Posterior vena cava (tissue), 2 donors: ENCODE measurements around the gene LENEP. TPM values are rescaled to one million over a fixed set of nuclear protein-coding genes. Genes with fewer than 3 reads are reported as not detected.
A peak's percentile ranks its signal among the peaks of the same experiment; 100 is the strongest.

ENCODE experiments used
- DNase-seq: peaks from one replicate; pipeline ENCODE4 v3.0.0-alpha.2; 2020; ENCODE audit warnings: low spot score
- intact Hi-C, 2 donors: fragments of 100-400 bp; cut with DNase I; formaldehyde crosslinking; loops; one replicate each; pipeline versions ENCODE4 v1.14.1 to v1.14.2; 2022 to 2023
- total RNA-seq, 2 donors: library from RNA; stranded (reverse); fragmentation: NEBNext Ultra II Directional; extraction: Animal tissue kit (Norgen Biotek cat#: 25700); gene quantifications; one replicate each; pipeline ENCODE4 v1.2.1, GENCODE V29; 2021
- donor health status: DM: yes; HTN: yes; CAD: no.
- donor health status: DM: yes; HTN: yes; CAD: no.

Gene LENEP
- total RNA-seq, 2 donors from 2014 or later: not detected

DNA sequence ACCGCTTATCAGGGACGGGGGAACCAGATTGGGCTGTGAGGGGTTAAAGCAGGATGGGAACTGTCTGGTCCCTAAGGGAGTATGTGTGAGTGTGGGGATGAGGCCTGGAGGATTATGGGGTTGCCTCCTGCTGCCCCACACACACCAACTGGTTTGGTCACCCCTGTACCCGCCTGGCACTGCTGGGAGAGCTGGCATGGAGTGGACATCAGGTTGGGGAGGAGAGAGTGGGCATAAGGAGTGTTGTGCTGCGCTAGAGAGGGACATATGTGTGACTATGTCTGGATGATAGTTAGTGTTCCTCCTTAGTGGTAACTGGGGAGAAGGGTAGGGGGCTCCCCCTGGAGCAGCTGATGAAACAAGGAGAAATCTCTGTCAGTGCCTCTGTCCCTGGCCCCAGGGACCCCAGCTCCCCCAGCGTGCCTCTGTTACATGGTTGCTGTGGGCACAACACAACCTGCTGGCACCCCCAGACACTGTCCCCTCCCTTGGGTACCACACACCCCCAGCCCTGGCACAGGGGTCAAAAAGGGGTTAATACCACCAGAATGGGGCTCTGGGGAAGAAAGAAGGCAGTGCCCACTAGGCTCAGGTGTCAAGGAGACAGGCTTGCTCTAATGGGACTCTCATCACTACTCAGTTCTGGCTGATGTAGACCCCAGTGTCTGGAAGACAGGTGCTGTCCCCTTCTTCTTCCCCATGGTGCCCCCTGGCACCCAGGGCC, 11.1 kb downstream of the LENEP start:
- intact Hi-C loops: loop anchor here in 1 of 2 donors (5.0 kb wide), 1 partner anchor 42 kb away; the partner anchor contains the start of gene PYGO2
- DNase-seq: no peak

DNA sequence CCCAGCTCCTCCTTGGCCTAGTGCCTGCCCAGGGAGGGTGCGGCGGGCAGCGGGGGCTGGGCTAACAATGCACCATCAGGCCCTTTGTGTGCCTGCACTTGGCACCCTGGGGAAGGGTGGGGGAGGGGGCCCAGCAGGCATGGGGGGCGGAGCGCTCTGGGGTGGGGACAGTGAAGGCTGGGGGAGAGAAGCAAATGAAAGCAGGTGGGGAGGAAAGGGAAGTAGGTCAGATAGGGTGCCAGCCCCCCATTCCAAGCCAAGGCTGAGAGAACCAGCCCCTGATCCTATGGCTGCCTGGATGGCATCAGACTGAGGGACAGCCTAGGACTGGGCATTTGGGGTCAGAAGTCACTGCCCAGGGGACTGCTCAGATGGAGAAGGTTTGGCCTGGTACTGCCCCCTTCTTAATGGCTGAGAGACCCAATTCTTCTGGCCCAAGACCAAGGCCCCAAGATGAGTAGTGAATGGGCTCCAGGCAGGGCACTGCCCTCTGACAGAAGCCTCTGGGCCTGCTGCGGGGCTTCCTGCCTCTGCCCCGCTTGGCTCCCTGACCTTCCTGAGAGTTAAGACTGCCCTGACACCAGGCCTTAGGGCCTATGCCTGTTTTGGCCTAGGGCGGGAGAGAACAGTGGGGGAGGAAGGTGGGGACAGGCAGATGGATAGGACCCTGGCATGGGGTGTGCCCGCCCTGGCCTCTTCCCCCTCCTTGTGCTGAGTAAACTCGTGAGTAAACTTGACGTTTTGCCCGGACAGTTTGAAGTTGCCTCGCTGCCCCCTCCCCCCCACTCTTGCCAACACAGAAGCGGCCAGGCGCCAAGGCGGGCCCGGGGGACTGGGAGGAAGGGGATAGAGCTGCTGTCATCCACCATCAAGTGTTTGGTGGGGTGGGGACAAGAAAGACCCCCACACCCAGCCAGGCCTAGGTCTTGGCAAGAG, 12.0 kb downstream of the LENEP start:
- intact Hi-C loops: loop anchor here in 1 of 2 donors (5.0 kb wide), 1 partner anchor 43 kb away; the partner anchor contains the start of gene PYGO2
- DNase-seq: no peak

DNA sequence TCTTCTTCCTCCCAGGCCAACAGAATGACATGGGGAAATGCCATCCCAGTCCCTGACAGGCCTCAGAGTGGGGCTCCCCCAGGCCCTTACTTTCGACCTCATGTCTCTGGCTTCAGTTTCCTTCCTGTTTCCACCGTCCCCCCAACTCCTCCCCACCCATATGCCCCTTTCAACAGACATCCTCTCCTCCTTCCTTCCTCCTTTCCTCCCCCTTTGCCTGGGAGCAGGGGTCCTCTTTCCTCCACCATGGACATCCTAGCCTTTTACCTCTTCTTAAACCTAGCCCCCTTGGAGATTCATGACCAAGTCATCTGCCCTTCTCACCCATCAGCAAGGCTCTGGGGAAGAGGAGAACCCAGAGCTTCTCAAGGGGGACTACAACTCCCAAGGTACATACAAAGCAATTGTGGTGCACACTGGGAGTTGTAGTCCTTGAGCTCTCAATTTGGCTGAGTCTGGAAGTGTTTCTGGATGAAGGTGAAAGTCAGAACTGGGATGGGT, 13.3 kb downstream of the LENEP start:
- no peak for DNase-seq

DNA sequence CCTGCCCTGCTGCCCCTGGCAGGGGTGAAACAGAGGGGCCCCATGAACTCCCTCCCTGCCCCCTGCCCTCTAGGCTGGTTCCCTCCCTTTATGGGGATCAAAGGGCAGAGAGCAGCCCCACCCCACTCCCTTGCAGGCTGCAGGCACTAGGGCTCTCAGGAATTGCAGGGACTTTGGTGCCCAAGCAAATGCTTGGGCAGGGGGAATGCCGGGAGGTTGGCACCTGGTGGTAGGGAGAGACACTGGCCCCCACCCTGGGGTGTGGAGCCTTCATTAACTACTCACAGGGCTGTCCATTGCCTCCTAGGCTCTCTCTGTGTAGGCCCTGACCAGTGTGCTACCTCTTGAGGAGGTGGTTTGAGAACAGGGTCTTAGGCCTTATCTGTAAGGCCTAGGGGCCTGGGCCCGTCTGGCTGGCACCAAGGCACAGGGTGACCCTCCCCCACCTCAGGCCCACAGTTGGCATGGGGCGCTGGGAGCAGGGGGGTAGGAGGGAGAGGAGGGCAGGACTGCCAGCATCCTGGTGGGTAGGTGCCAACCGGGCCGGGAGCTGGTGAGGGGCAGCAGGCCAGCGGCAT, 14.0 kb downstream of the LENEP start:
- intact Hi-C loops: loop anchor here in 1 of 2 donors (5.0 kb wide), 1 partner anchor 45 kb away; the partner anchor contains the start of gene PYGO2
- no peak for DNase-seq

More for the DNA sequence above, 13.3 kb downstream of the LENEP start:
- intact Hi-C loops: loop anchor here in 1 of 2 donors (5.0 kb wide), 1 partner anchor 44 kb away; the partner anchor contains the start of gene PYGO2

DNA sequence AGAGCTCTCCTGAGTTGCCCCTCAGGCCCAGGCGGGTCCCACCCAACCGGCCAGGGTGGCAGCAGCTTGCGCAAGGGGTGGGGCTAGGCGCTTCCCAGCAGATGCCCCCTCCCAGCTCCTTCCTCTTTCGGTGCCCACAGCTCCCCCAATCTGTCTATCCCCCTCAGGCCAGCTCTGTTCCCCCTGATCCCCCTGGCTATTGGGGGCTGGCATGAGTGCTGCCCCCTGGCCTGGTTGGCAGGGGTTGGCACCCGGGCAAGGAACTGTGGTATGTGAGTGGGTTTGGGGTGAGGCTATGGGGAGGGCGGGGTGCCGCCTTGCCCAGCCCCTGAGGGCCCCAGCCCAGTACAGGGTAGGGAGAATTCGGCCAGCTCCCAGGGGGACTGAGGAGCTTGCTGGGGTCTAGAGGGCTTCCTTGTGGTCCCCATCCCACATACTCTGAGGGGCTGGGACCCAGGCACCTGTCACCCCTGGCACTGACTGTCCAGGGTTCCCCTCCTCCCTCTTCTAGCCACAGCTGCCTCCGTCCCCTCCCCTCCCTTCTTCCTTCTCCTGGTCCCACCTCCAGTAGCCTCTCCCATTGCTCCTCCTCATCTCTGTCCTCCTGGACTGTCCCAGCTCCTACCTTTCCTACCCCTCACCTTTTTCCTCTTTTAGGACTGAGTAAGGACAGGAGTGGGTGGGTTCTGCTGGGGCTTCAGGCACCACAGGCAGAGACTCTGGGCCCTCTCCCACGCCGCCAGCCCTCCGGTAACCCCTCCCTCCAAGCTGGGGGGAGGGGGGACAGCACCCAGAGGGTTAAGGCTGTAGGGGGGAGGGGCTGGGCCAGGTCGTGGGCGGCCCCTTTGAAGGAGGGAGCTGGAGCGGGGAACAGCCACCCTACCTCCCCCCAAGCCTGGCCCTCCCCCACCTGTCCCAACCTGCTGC, 14.9 kb downstream of the LENEP start:
- intact Hi-C loops: loop anchor here in 1 of 2 donors (5.0 kb wide), 1 partner anchor 46 kb away; the partner anchor contains the start of gene PYGO2
- DNase-seq: no peak

DNA sequence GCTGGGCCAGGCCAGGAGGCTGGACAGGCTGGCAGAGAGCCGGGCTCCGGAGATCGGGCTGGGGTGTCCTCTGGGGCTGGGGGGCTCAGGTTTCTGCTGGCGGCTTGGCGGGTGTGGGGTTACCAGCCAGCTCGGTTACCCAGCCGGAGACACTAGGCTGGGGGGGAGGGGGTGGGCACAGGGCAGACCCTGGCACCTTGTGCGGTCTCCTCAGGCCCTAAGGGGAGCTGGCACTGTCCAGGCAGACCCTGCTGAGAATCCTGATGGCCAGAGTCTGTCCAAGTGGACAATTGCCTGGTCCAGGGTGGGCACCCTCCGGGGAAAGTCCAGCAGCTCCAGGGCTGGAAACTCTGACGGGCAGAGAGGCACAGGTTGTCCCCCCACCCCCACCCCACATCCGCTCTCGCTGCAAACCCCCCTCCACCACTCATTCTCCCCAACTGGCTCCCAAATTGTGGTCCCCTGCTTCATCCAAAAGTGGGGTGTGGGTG, 15.9 kb downstream of the LENEP start:
- no peak for DNase-seq
- intact Hi-C loops: loop anchor here in 1 of 2 donors (5.0 kb wide), 1 partner anchor 47 kb away; the partner anchor contains the start of gene PYGO2

DNA sequence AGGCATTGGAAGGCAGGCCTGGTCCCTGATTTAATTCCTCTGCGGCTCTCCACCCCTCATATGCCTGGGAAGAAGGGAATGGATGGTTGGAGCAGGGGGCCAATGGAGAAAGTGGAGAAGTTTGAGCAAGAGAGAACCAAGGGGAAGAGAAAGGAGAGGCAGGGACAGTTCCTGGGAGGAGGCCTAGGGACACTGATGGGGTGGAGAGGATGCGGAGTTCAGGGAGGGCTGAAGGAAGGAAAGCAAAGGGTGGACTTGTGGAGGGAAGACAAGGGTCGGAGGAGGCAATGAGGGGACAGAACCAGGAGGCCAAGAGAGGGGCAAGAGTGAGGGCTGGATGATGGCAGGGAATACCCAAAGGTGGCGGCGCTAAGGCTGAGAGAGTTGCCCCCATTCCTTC, 16.4 kb downstream of the LENEP start:
- no peak for DNase-seq
- intact Hi-C loops: loop anchor here in 1 of 2 donors (5.0 kb wide), 1 partner anchor 47 kb away; the partner anchor contains the start of gene PYGO2

DNA sequence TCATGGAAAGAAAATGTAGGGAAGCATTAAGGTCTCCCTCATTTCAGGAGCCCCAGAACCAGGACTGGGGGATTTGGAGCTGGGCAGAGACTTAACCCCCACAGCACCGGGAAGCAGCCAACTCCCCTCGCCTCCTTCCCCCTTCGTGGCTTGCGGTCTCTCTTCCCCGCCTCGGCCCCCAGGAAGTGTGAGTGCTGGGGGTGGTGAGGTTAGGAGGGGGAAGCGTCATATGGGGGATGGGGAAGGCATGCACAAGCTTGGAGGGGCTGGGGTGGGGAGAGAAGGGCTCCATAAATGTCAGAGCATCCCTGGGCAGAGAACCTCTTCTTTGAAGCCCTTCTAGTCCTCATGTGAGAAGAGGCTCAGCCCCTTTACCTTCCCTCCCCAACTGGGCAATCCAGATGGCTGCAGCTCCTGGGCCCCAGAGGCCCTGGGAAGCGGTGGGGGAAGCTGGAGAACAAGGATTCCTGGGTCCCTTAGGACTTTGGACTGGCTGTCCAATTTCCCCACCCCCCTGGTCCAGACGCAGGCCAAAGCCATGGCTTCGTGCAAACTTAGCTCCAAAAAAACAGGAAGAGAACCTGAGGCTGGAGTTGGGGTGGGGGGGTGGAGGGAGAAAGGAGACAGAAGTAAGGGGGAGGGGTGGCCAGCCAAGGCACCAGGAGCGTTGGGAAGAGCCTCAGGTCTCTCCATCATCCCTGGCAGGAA, 17.0 kb downstream of the LENEP start:
- intact Hi-C loops: no loop called here
- no peak for DNase-seq

DNA sequence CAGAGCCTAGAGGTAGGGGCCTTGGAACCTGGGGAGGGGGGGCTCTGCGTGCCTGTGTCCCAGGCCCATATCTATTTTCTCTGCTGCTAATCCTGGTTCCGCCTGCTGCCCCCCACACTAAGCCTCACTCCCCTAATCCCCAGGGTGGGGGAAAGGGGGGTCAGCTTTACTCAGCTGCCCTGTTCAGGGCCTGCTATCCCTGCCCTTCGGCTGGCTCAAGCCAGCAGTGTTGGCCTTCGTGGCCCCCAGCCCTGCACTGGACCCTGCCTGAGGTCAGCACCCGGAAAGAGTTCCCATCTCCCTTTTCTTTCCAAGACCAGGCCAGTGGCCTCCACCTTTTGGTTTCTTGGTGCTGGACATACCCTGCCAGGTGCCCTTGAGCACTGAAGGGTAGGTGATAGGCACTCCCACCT, 17.6 kb downstream of the LENEP start:
- intact Hi-C loops: no loop called here

DNA sequence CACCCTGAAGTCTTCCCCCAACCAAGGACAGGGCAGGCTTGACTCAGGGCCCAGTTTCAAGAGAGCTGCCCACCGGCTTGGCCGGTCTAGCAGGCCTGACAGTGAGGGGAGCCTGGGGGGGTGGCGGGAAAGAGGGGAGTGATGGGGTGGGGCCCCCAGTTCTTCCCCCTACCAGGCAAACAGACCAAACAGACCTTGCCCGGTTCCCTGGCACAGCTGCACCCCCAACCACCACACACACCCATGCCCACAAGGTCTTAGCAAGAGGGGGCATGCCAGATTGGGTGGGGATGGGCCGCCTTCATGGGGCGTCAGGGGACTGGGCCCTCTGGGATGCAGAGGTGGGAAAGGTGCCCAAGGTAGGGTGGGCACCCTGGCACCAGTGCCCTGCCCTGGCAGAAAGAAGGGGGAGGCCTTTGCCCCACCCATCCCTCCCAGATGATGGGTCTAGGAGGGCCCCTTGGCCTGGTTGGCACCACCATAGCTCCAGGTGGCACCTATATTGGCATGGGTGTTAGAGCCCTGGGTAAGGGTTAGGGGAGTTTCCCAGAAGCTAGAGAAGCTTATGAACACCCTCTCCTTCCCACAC, 18.1 kb downstream of the LENEP start:
- DNase-seq: no peak

More for the DNA sequence above, 17.6 kb downstream of the LENEP start:
- no peak for DNase-seq

DNA sequence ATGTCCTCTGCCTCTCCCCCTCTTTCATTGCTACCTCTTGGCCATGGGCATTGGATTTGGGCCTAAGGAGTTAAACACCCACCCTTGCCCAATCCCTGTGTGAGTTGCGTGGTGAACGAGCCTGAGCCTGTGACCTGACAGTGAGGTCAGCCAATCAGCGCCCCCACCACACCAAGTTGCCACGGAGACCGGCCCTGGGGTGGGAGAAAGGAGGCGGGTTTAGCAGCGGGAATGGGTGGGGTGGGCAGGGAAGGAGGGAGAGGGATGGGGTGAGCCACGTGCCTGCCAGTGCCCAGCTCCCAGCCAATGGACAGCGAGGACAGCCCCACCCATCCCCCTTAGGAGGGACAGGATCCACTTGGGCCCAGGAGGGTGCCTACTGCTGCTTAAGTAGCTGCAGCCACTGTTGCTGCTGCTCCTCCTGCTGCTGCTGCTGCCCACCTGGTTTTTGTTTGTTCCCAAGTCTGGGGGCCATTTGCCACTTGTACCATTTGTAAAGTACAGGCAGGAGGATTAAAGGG, 18.7 kb downstream of the LENEP start:
- peak; percentile 93 for DNase-seq
- intact Hi-C loops: no loop called here

More for the DNA sequence above, 18.1 kb downstream of the LENEP start:
- intact Hi-C loops: no loop called here

DNA sequence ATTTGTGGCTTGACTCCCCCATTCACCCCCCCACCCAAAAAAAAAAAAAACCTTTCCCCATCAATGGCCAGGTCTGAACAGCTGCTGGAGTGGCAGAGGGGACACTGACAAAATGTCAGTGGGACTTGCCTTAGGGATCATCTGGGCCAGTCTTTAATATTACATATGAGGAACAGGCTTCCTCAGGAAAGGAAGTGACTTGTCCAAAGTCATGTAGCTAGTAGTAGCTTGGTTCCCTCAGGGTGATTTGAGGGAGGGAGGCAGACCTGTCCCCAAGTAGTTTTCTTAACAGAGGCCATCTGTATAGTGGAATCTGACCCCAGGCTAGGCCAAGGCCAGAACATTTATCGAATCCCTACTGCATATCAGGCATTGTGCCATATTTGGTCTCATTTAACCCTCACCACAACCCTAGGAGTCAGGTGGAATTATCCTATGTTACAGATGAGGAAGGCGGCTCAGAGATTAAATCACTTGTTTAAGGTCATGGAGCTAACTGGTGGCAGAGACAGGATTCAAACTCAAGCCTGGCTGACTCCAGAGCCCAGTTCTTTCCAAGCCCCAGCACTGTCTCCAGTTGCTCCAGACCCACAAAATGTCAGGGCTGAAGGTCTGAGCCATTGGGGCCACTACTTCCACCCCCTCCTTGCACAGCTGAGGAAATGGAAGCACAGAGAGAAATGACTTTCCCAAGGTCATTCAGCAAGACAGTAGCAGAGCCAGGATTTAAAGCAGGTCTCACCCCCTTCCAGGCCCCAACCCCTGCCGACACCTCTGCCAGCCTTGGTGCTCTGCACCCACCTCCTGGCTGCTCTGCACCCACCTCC, 19.6 kb downstream of the LENEP start:
- DNase-seq: no peak
- intact Hi-C loops: no loop called here

DNA sequence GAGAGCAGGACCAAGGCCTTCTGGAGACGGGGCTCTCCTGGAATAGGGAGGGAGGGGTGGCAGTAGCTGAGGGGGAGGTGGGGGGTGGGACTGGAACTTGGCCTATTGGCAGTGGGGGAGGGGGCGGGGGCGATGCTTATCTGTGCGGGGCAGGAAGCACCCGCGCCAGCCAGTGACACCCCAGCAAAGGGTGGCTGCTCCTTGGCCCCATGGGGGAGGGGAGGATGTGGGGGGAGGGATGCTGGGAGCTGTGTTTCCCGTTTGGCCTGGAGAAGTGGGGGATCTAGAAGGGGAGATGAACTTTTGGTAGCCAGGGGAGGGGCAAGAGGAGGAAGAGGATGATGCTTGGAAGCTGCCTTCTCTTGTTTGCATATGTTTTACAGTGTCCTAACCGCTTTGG, 20.2 kb downstream of the LENEP start:
- no peak for DNase-seq
- intact Hi-C loops: no loop called here

DNA sequence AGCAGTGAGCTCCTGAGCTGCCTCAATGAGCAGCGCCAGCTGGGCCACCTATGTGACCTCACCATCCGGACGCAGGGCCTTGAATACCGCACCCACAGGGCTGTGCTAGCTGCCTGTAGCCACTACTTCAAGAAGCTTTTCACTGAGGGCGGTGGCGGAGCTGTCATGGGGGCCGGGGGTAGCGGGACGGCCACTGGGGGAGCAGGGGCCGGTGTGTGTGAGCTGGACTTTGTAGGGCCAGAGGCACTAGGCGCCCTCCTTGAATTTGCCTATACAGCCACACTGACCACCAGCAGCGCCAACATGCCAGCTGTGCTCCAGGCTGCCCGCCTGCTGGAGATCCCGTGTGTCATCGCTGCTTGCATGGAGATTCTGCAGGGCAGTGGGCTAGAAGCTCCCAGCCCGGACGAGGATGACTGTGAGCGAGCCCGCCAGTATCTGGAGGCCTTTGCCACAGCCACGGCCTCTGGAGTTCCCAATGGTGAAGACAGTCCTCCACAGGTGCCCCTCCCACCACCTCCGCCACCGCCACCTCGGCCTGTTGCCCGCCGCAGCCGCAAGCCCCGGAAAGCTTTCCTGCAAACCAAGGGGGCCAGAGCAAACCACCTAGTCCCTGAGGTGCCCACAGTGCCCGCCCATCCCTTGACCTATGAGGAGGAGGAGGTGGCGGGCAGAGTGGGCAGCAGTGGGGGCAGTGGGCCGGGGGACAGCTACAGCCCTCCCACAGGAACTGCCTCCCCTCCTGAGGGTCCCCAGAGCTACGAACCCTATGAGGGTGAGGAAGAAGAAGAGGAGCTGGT, 21.5 kb downstream of the LENEP start:
- DNase-seq: no peak
- intact Hi-C loops: no loop called here

DNA sequence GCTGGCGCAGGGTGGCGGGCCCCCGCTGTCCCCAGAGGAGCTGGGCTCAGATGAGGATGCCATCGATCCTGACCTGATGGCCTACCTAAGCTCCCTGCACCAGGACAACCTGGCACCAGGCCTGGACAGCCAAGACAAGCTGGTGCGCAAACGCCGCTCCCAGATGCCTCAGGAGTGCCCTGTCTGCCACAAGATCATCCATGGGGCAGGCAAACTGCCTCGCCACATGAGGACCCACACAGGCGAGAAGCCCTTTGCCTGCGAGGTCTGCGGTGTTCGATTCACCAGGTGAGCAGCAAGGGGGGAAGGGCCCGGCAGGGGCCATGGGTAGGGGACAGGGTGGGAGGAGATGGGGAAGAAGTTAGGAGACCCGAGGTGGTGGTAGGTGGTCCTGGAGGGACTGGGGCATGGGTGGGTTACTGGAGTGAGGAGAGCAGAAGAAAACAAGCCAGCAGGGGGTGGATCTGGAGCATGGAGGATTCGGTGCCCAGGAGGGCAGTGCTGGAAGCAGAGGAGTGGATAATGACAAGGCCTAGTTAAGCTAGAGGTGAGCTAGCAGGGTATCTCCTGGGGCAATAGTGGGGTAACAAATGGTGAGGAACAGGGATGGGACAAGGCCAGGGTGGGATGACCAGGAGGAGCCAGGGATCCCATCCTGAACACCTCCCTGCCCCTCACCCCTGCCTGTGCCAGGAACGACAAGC, 22.3 kb downstream of the LENEP start:
- intact Hi-C loops: no loop called here
- DNase-seq: no peak
